Measurements from ENCODE around the gene ERAL1. TPM values are rescaled to one million over a fixed set of nuclear protein-coding genes. Genes with fewer than 3 reads are reported as not detected.
A peak's percentile ranks its signal among the peaks of the same experiment; 100 is the strongest.
"Not testable (repeated sequence)": the region's sequence is repeated elsewhere in the genome, so short reads cannot be mapped to it uniquely, and the experiment has no call there.

The ERAL1 gene
- polyA plus RNA-seq (ENCODE audit: insufficient read length in 4 of 4) = 10 to 100 TPM; 50.1 to 71.3 (median 69.9) TPM

DNA sequence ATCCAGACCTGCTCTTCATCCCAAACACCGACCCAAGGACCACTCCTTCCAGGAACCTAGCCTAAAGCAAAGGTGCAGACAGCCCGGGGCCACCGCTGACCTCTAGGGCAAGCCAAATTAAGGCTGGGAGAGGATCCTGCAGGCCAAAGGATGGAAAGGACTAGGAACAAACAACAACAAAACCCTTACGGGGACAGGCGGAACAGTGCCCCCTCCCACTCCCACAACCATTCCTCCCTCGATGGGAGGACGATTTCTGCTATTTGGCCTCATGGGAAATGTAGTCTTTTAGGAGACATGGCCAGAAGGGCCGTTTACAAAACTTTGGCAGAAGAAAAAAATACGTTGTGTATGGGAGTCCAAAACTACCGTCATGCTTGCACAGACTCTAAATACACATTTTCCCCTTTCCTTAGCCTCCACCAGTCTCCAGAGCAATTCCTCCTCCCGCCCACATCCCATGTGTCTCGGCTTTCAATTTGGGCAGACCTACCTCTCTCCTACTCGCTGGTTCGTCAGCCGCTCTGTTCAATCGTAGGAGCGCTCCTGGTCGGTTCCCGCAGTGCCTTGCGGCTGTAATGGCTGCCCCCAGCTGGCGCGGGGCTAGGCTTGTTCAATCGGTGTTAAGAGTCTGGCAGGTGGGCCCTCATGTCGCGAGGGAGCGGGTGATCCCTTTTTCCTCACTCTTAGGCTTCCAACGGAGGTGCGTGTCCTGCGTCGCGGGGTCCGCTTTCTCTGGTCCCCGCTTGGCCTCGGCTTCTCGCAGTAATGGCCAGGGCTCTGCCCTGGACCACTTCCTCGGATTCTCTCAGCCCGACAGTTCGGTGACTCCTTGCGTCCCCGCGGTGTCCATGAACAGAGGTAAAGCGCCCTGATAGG lies at the start of gene ERAL1:
TSS of gene ERAL1 (plus strand) at position 560 of the 879 bp plus-strand sequence. CDS start at position 579, 19 bp downstream.
- peak; percentile 66 to 87 (median 76) for DNase-seq (ENCODE audit: low read depth in 4 of 4, low spot score in 3 of 4)

GRCh38 chr17:28807925-28808634 lies 46.7 kb upstream of the ERAL1 start:
- DNase-seq (ENCODE audit: low read depth in 4 of 4, low spot score in 3 of 4) = no peak

DNA sequence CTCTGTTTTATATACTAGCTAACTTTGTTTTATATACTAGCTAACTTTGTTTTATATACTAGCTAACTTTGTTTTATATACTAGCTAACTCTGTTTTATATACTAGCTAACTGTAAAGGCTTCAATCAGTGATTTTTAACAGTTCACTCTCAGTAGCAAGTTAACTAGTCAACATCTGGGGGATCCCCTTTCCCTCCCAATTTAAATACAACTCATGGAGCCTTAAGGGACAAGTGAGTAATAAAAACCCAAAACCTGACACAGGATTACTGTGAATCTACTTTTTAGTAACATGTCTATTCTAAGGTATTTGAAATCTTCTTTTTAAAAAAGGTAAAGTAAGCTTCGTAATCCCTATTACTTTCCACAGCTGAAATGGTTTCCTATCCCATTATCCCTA lies 44.4 kb upstream of the ERAL1 start:
- DNase-seq (ENCODE audit: low read depth in 4 of 4, low spot score in 3 of 4) = no peak

GRCh38 chr17:28811651-28812090 lies 43.1 kb upstream of the ERAL1 start:
- peak in 2 of 4 donors; percentile 16 to 29 for DNase-seq (ENCODE audit: low read depth in 4 of 4, low spot score in 3 of 4)

DNA sequence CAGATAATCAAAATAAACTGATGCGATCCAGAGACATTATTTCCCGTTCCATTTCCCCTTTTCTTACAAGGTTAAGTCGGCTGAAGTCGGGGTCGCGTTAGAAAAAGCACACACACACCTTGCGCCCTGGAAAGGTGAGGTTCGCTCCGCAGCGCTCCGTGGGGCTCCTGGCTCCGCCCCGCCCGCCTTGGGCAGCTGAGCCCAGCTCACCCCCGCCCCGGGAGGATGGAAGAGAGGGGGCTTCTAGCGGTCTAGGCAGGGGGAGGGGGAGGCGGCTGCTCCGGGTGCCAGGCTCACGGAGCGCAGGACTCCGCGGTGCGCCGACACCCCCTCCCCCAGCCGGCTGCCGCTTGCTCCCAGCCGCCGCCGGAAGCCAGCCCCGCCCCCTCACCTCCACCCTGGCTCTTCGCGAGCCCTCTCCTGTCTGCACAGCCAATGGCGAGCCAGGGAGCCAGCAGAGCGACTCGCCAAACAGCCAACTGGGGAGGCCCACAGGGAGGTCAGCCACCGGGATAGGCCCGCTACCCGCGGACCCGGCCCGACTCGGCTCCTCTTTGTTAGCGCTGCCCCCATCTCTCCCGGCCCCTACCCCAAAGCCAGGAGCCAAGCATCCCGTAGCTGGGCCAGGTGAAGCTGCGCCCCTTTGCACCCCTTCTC lies 42.6 kb upstream of the ERAL1 start:
- peak; percentile 85 to 95 (median 92) for DNase-seq (ENCODE audit: low read depth in 4 of 4, low spot score in 3 of 4)

- DNase-seq (ENCODE audit: low read depth in 4 of 4, low spot score in 3 of 4) = peak in 1 of 4 donors; percentile 65
Measured at GRCh38 chr17:28812748-28813377, 42.0 kb upstream of the ERAL1 start.

DNA sequence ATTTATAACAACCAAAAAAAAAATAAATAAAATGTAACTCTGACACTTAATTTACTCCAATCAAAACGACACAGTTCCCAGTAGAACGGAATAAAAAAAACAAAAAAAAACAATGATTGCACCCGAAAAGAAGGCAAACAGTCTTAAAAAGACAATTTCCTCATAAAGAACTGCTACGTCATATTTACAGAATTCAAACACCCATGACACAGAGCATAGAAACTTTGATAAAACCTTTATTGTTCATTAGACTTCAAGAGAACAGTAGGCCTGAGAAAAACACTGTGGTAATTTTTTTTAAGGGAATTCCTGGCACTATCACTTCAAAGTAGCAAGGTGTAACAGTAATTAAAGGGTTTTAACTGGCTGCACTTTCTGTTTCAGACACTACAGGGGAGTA lies 38.3 kb upstream of the ERAL1 start:
- no peak for DNase-seq (ENCODE audit: low read depth in 4 of 4, low spot score in 3 of 4)

DNA sequence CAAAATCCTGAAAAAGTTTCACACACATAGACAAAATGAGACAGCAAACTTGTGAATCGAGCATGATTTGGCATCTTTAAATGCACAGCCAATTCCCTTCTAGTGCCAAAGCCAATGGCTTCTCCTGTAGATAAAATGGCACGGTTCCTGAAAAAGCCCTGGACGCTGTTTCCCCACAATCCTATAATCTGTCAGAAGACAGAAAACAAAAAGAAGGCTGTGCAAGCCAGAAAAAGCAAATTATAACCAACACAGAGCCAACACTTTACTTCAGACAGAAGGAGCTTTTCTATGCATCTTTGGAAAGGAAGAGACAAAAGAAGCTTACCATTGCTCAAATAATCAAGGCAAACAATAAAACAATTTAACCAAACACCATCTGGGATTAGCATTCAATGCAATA lies 36.0 kb upstream of the ERAL1 start:
- DNase-seq (ENCODE audit: low read depth in 4 of 4, low spot score in 3 of 4) = no peak

- DNase-seq (ENCODE audit: low read depth in 4 of 4, low spot score in 3 of 4) = no peak
Measured at GRCh38 chr17:28819582-28819981, 35.2 kb upstream of the ERAL1 start.

DNA sequence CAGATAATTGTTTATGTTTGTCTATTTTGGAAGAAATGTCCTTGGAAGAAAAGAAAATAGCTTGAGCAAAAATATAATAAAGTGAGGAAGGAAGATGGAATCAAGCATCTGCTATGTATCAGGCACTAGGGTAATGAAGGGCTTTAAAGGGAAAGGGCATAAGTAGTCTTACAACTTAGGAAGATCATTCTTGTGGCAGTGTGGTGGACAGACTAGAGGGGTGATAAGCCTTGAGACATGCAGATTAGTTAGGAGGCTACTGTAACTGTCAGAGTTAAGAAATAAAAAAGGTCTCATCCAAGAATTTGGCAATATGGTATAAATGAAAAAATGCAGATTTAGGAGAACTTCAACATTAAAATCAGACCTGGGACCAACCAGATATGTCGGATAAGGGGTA lies 27.1 kb upstream of the ERAL1 start:
- DNase-seq (ENCODE audit: low read depth in 4 of 4, low spot score in 3 of 4) = no peak

- DNase-seq (ENCODE audit: low read depth in 4 of 4, low spot score in 3 of 4) = no peak
Measured at GRCh38 chr17:28828294-28829040, 26.3 kb upstream of the ERAL1 start.

GRCh38 chr17:28834420-28834819 lies 20.4 kb upstream of the ERAL1 start:
- no peak for DNase-seq (ENCODE audit: low read depth in 4 of 4, low spot score in 3 of 4)

GRCh38 chr17:28836541-28836940 lies 18.3 kb upstream of the ERAL1 start:
- DNase-seq (ENCODE audit: low read depth in 4 of 4, low spot score in 3 of 4) = not testable (repeated sequence)

DNA sequence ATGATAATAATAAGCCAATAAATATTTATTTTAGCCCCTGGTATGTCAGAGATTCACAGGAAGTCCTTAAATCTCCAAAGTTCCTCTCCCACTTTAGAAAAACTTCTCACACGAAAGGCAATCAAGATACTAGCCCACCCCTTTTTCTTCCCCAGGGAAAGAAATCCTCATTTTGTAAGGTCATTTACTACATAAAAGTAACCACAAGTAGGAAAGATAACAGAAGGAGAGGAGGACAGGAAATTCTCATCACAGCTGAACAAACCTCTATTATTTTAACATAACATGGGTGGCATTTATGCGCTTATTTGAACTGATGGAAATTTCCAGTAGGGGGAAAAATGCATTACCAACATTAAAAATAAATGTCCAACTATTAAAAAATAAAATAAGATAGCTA lies 15.6 kb upstream of the ERAL1 start:
- DNase-seq (ENCODE audit: low read depth in 4 of 4, low spot score in 3 of 4) = no peak

GRCh38 chr17:28841901-28842281 lies 12.9 kb upstream of the ERAL1 start:
- no peak for DNase-seq (ENCODE audit: low read depth in 4 of 4, low spot score in 3 of 4)

- DNase-seq (ENCODE audit: low read depth in 4 of 4, low spot score in 3 of 4) = peak; percentile 72 to 78 (median 76)
Measured at GRCh38 chr17:28842282-28843012, 12.4 kb upstream of the ERAL1 start, which contains the start of gene FAM222B. FAM222B (minus strand) TSS chr17:28842790; CDS start chr17:28766667, 76,123 bp downstream.

- no peak for DNase-seq (ENCODE audit: low read depth in 4 of 4, low spot score in 3 of 4)
Measured at GRCh38 chr17:28843816-28844148, 11.0 kb upstream of the ERAL1 start.

DNA sequence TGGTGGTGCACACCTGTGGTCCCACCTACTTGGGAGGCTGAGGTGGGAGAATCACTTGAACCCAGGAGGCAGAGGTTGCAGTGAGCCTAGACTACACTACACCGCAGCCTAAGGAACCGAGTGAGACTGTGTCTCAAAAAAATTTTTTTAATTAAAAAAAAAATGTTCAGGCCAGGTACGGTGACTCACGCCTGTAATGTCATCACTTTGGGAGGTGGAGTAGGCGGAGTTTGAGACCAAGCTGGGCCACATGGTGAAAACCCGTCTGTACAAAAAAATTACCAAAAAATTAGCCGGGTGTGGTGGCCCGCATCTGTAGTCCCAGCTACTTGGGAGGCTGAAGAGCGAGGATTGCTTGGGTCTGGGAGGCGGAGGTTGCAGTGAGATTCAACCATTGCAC lies 8.6 kb upstream of the ERAL1 start:
- DNase-seq (ENCODE audit: low read depth in 4 of 4, low spot score in 3 of 4) = no peak

DNA sequence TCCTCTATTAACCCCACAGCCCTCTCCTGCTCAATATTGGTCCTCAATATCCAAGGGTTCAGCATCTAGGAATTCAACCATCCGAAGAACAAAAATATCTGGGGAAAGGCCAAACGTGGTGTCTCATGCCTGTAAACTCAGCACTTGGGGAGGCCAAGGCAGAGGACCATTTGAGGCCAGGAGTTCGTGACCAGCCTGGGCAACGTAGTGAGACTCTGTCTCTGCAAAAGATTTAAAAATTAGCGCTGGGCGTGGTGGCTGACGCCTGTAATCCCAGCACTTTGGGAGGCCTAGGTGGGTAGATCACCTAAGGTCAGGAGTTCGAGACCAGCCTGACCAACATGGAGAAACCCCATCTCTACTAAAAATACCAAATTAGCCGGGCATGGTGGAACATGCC lies 8.1 kb upstream of the ERAL1 start:
- not testable (repeated sequence) for DNase-seq (ENCODE audit: low read depth in 4 of 4, low spot score in 3 of 4)

Data from left renal pelvis (tissue), 4 donors.